LNCAP (cell line): ENCODE measurements around the gene GALK2.

Source experiments
- TF ChIP-seq, protein P1 (sequence below): fragments of 450-650 bp; IDR thresholded peaks from 2 replicates; pipeline ENCODE4 v1.5.1; 2017; ENCODE audit warnings: mild to moderate bottlenecking

Gene GALK2

DNA sequence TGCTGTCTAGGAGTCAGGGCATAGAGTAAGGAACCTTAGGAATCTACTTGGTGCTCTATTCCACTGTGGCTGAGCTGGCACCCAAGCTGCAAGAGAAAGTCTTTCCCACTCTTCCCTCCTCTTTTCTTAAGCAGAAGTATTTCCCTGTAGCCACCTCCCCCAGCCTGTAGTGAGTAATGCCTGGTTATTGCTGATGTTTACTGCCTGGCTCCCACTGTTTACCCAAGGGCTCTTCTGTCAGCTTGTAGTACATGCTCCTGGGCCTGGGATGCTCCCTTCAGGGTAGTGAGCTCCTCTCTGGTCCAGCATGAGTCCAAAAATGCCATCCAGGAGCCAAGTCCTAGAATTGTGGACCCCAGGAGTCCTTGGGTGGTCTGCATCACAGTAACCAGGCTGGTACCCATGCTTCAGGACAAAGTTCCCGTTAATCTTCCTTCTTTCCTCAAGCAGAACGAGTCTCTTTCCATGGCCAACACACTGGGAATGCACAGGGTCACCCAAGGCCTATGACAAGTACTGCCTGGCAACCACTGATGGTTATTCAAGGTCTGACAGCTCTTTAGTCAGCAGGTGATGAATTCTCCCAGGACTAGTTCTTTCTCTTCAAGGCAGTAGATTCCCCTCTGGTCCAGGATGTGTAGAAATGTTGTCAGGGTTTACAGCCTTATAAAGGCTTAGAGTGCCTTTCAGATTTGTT is 17.6 kb downstream of the GALK2 start:
- TF ChIP-seq, protein P1, sequence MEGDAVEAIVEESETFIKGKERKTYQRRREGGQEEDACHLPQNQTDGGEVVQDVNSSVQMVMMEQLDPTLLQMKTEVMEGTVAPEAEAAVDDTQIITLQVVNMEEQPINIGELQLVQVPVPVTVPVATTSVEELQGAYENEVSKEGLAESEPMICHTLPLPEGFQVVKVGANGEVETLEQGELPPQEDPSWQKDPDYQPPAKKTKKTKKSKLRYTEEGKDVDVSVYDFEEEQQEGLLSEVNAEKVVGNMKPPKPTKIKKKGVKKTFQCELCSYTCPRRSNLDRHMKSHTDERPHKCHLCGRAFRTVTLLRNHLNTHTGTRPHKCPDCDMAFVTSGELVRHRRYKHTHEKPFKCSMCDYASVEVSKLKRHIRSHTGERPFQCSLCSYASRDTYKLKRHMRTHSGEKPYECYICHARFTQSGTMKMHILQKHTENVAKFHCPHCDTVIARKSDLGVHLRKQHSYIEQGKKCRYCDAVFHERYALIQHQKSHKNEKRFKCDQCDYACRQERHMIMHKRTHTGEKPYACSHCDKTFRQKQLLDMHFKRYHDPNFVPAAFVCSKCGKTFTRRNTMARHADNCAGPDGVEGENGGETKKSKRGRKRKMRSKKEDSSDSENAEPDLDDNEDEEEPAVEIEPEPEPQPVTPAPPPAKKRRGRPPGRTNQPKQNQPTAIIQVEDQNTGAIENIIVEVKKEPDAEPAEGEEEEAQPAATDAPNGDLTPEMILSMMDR: no peak

DNA sequence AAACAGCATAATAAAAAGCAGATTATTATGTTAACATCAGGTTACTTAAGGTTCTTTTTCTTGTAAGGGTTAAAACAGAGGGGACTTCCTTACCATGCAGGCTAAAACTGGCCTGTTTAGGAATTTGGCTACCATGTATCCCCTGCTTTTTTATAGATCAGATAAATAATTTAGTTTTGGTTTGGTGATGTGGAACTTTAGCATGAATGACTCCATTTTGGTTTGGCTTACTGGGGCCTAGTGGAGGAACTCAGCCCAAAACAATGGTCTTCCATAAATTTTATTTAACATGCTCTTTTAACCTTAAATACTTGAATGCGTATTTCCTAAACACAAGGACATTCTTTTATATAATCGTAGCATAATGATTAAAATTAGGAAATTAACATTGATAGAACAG is 18.9 kb downstream of the GALK2 start:
- TF ChIP-seq, protein P1: no peak

GRCh38 chr15:49189631-49190030 is 19.6 kb downstream of the GALK2 start:
- TF ChIP-seq, protein P1: no peak

DNA sequence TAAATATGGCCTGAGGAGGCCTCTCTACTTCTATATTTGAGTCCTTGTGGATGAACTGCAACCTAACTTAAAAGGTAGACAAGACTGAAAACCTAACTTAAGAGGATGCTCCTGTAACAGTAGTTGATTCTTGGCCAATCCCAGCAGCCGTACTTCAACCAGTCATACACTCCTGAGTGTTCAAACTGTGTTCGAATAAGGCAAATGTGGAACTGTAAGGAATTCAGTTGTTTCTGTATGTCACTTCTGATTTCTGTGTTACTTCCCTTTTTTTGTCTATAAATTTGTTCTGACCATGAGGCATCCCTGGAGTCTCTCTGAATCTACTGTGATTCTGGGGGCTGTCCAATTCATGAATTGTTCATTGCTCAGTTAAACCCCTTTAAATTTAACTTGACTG is 20.5 kb downstream of the GALK2 start:
- TF ChIP-seq, protein P1: no peak

- TF ChIP-seq, protein P1: no peak
These were observed 21.8 kb downstream of the GALK2 start for GRCh38 chr15:49191892-49192291.

DNA sequence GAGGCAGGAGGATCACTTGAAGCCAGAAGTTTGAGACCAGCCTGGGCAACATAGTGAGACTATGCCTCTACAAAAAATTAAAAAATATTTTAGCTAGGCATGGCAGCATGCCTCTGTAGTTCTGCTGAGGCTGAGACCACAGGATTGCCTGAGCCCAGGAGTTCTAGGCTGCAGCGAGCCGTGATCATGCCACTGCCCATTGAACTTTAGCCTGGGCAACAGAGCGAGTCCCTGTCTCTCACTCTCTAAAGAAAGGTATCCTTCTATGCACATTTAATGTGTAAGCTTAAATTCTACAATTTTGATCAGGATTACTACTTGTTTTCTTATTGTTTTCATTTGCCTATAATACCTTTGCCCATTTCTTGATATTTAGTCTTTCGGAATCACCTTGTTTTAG is 26.8 kb downstream of the GALK2 start:
- TF ChIP-seq, protein P1: no peak

DNA sequence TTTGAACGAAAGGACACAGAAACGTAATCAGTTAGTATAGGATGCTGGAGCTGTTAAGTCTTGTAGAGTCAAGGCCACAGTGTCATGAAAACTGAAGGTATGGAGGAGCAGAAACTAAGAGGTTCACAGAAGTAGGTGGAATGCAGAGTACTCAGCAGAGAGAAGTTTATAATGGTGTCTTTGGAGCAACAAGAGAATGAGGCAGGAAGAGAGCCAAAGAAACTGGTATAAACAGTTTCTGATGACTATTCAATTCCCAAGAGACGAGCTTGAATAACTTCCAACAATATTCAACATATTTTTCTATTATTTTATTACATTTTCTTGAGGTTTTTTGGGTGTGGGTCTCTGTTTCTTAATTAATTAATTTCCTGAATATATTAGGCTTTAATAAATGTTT is 29.6 kb downstream of the GALK2 start:
- TF ChIP-seq, protein P1: no peak

GRCh38 chr15:49200347-49200746 is 30.3 kb downstream of the GALK2 start:
- TF ChIP-seq, protein P1: no peak
